Stimulated activated CD4-positive, alpha-beta T cell treated with anti-CD3 and anti-CD28 coated beads, Interleukin-4, amount 100 ng/mL, for 4 hours (primary cell): ENCODE data around the gene DGKZ.
"Not testable (repeated sequence)": the region's sequence is repeated elsewhere in the genome, so short reads cannot be mapped to it uniquely, and the experiment has no call there.

Experiments used
- DNase-seq, 2 experiments: peaks; one replicate each; pipeline ENCODE4 v3.0.0-alpha.2; 2020

Gene DGKZ

DNA sequence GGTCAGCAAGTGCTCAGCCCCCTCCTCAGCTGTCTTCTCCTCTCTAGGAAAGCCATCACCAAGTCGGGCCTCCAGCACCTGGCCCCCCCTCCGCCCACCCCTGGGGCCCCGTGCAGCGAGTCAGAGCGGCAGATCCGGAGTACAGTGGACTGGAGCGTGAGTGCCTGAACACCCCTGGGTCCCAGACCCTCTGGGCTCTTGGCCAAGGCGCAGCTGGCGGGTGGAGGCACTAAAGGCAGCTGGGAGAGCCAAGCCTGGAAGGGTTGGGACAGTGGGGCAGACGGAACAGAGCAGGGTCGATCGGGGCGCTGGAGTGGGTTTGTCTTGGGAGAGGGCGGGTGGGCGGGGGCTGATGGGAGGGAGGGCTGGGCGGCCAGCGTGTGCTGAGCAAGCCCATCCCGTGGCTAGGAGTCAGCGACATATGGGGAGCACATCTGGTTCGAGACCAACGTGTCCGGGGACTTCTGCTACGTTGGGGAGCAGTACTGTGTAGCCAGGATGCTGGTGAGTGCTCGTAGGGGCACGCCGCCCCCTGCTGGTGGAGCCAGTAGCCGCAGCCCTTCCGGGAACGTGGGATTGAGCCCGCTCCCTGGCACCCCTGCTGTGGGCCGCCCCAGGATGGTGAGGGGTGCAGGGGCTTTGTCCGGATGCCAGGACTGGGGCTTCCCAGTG lies 20.1 kb downstream of the DGKZ start:
- peak; percentile 66 to 74 for DNase-seq

DNA sequence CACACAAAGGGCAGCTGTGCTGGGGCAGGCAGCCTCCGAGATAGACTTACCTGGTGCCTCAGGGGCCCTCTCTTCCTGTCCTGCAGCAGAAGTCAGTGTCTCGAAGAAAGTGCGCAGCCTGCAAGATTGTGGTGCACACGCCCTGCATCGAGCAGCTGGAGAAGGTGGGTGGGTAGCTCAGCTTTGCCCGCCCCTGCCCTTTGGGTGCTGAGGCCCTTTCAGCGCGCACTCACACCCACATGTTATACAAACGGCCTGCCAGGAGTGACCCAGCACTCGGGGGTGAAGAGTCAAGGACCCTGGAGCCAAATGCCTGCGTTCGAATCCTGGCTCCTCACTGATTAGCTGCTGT lies 20.6 kb downstream of the DGKZ start:
- DNase-seq, result no peak

DNA sequence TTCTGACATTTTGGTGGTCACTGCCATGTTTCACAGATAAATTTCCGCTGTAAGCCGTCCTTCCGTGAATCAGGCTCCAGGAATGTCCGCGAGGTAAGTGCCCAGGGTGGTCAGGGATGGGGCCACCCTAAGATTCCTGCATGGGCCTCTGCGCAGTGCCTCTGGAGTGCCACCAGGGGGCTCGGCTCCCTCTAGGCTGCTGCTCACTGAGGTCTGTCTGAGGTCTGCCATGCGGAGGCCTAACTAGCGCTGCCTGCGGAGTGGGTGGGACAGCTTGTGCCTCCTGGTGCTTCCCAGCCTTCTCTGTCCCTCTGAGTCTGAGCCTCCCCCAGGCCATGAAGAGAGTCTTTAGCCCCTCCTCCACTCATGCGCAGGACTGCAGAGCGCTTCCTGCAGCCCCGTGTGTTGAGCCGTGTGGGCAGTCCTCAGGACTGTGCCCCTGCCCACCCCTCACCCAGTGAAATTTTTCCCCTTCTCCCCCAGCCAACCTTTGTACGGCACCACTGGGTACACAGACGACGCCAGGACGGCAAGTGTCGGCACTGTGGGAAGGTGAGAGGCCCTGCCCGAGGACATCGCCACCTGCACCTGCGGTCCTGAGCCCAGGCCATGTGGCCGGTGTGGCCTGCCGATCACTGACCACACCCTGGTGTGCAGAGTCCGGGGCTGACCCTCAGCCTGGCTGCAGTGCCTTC lies 22.3 kb downstream of the DGKZ start:
- peak; percentile 47 to 57 for DNase-seq

DNA sequence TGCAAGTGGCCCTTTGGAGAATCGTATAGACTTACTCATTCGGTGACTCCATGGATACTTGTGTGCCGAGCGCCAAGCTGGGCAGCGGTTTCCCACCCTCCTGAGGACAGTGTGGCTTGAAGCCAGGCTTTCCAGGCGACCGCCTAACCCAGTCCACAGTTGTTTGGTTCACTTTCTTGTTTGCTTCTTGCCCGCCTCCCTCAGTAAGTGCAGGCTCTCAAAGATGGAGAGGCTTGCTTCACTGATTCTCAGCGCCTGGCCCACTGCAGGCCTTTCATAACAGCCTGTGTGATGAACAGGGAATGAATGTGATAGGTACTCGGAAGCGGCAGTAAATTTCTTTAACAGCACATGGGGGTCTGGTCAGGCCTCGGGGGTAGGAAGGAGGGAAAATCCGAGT lies 23.0 kb downstream of the DGKZ start:
- DNase-seq, result no peak

DNA sequence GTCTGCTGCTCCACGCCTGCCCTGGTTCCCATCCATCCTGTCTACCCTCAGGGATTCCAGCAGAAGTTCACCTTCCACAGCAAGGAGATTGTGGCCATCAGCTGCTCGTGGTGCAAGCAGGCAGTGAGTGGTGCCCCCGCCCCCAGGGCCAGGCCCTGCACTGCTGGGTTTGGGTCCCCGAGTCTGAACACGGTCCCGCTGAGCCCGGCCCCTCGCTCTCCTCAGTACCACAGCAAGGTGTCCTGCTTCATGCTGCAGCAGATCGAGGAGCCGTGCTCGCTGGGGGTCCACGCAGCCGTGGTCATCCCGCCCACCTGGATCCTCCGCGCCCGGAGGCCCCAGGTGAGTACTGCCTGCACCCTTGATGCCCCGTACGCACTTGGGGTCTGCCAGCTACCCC lies 24.0 kb downstream of the DGKZ start:
- DNase-seq, result not testable (repeated sequence)

DNA sequence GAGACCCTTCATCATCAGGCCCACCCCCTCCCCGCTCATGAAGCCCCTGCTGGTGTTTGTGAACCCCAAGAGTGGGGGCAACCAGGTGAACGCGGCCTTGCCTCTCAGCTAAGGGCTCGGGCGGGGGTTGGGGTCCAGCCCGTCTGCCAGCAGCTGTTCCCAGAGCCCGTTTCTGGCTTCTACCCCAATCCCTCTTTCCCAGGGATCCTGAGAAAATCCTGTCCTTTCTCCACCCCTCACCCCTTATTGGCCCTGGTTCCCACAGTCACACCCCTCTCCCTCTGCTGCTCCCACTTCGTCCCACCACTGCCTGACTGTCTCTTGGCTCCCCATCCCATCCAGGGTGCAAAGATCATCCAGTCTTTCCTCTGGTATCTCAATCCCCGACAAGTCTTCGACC lies 24.8 kb downstream of the DGKZ start:
- DNase-seq, result no peak

DNA sequence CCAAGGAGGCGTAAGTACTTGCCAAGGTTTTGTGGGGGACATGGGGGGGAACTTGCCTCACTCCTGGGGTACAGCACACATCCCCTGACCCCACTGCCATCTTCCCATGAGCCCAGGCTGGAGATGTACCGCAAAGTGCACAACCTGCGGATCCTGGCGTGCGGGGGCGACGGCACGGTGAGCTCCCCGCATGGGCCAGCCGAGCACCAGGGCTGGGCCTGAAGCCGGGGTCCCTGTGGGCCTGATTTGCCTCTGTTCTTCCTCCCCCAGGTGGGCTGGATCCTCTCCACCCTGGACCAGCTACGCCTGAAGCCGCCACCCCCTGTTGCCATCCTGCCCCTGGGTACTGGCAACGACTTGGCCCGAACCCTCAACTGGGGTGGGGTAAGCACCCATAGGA lies 25.2 kb downstream of the DGKZ start:
- not testable (repeated sequence) for DNase-seq

DNA sequence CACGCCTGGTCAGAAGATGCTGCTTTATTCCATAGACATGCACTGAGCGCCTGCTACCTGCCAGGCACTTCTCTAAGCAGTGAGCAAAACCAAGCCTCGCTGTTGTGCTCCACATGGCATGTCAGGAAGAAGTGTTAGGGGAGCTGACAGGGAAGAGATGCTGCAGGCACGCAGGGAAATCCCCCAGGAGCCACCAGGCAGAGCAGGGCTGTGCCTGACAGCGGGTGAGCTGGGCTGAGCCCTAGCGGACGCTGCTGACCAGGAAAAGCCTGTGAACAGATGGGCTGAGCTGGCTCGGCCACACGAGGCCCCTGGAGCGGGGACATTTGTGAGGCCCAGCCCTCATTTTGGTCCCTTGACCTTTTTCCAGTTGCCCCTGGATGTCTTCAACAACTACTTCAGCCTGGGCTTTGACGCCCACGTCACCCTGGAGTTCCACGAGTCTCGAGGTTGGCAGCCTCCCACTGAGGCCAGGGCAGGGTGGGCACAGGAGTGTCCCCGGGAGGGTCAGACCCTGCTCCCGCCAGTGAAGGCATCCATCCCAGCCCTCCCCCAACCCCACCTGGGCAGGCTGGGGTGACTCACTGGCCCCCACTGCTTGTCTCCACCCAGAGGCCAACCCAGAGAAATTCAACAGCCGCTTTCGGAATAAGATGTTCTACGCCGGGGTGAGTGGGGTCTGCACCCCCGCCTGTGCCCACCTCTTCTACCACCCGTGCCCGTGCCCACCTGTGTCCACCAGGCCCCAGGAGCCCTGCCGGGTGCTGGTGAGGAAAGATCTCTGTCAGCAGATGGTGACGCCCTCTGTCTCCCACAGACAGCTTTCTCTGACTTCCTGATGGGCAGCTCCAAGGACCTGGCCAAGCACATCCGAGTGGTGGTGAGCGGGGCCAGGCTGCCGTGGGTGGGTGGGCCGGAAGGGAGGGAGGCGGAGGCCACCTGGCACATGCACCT lies 26.8 kb downstream of the DGKZ start:
- DNase-seq, result no peak

DNA sequence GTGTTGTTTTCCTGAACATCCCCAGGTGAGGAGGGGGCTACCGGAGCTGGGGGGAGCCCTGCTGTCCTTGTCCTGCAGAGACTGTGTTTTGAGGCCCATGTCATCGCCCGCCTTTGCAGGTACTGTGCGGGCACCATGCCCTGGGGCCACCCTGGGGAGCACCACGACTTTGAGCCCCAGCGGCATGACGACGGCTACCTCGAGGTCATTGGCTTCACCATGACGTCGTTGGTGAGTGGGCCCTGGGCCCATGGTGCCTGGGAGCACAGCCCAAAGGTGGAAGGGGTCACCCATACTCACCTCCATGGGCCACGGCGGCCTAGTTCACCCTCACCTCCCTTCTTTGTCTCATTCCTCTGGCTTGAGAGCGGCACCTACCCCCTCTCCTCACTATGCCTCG lies 27.6 kb downstream of the DGKZ start:
- no peak for DNase-seq

DNA sequence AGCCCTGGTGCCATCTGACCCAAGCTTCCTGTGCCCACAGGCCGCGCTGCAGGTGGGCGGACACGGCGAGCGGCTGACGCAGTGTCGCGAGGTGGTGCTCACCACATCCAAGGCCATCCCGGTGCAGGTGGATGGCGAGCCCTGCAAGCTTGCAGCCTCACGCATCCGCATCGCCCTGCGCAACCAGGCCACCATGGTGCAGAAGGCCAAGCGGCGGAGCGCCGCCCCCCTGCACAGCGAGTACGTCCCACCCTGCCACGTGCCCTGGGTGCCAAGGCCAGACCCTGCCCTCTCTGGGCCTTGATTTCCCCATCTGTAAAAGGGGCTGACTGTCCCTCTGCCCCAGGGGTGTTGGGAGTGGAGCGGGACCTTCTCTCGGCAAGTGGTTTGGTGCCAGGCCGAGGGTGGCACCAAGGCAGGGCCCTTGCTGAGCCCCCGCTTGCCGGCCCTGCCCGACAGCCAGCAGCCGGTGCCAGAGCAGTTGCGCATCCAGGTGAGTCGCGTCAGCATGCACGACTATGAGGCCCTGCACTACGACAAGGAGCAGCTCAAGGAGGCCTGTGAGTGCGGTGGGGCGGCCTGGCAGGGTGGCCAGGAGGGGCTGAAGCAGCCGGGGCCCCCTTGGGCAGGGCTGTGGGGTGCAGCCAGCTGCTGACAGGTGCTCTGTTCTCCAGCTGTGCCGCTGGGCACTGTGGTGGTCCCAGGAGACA lies 28.3 kb downstream of the DGKZ start:
- DNase-seq, result no peak

DNA sequence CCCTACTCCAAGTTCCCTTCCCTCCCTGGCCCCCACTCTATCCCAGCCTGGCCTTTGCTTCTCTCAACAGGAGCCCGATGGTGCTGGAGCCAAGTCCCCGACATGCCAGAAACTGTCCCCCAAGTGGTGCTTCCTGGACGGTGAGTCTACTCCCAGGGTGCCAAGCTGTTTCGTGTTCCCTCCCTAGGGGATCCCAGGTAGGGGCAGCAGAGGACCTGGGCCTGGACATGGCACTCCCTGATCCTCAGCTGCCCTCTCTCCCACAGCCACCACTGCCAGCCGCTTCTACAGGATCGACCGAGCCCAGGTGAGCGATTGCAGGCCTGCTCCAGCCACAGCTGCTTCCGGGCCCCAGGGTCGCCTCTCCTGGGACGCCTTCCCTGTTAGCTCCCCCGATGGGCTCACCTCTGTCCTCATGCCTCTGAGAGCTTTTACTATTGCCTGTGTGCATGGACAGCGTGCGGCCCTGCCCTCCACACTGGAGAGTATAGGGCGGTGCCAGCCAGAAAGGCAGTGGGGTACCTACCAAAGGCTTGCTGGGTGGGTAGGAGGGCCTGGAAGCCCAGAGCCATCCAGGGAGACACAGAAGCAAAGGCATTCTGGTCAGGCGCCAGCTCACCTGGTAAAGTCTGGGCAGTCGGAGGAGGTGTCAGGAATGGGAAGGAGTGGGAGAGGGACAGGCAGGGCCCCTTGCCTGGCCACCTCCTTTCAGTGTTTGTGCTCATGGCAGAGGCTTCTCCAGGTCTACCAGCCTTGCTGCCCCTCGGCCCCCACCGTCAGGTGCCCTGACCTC lies 29.2 kb downstream of the DGKZ start:
- no peak for DNase-seq

DNA sequence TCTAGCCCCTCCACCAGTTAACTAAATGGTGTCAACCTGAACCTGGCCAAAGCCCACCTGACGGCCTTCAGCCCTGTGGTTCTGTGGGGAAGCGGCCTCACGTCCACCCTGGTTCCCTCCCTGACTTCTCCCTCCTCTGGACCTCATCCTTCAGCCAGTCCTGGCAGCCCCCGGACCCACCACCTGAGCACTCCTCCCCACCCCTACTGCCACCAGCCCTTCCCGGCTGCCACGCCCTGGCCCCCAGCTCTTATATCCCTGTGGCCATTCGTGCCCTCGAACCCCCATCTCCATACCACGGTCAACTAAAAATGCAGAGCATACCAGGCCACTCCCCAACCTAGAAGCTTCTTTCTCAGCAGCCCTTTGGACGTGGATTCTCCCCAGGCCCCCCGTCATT lies 30.0 kb downstream of the DGKZ start:
- DNase-seq, result no peak

DNA sequence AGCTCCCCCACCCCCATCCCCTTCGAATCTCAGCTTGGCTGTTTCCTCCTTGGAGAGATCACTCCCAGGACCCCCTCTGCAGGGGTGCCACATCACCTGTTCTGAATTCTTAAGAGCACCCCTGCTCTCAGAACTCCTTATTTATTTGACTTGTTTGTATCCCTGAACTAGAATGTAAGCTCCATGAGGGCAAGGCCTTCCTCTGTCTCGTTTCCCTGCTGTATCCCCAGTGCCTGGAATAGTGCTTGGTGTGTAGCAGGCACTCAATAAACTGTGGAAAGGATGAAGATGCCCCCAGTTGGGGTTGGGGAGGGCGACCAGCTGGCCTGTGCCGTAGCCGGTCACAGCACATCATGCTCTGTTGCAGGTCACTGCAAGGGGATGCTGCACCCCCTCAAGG lies 30.6 kb downstream of the DGKZ start:
- DNase-seq, result no peak

DNA sequence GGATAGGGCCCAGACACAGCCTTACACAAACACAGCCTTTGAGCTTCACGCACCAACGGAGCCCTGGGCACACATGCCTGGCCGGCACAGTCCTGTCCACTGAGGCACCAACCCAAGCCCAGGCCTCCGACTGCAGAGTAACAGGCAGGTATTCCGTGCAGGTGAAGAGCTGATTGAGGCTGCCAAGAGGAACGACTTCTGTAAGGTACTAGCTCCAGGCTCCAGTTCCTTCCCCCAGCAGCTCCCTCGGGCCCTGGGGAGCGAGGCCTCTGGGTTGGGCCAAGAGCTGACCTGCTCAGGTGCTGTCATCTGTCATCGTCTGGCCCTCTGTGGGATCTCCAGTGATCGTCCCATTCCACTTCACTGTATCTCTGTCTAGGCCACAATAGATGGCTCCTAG lies 31.0 kb downstream of the DGKZ start:
- no peak for DNase-seq

DNA sequence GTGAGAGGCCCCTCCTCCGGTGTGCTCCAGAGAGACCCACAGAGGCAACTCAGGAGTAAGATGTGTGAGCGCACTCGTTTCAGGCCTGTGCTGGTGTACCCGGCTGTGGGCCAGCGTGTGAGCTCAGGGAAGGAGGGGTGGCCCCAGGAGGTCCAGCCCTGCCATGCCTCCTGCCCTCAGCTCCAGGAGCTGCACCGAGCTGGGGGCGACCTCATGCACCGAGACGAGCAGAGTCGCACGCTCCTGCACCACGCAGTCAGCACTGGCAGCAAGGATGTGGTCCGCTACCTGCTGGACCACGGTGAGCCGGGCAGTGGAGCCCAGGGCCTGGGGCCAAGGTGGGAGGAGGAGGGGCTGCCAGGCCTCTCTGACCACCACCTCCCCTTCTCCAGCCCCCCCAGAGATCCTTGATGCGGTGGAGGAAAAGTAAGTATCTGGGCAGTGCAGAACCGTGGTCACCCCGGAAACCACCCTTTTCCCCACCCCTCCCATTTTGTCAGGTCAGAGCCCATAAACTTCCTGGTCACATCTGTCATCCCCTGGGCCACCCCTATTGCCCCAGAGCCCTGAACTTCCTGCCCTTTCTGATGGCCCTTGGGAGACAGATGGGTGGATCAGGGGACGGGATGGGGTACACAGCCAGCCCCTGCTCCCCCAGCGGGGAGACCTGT lies 31.7 kb downstream of the DGKZ start:
- DNase-seq, result no peak

DNA sequence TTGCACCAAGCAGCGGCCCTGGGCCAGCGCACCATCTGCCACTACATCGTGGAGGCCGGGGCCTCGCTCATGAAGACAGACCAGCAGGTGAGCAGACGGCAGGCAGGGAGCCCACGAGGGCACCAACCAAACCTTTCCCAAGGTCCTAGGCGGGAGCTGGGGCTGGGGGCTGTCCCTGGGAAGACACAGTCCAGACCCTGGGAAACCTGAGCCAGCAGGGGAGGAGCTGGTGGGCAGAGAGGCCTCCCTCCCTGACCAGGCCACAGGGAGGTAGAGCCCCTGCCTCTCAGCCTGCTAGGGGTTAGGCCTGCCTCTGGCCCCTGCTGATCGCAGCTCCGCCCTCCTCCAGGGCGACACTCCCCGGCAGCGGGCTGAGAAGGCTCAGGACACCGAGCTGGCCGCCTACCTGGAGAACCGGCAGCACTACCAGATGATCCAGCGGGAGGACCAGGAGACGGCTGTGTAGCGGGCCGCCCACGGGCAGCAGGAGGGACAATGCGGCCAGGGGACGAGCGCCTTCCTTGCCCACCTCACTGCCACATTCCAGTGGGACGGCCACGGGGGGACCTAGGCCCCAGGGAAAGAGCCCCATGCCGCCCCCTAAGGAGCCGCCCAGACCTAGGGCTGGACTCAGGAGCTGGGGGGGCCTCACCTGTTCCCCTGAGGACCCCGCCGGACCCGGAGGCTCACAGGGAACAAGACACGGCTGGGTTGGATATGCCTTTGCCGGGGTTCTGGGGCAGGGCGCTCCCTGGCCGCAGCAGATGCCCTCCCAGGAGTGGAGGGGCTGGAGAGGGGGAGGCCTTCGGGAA lies 32.4 kb downstream of the DGKZ start:
- not testable (repeated sequence) for DNase-seq

DNA sequence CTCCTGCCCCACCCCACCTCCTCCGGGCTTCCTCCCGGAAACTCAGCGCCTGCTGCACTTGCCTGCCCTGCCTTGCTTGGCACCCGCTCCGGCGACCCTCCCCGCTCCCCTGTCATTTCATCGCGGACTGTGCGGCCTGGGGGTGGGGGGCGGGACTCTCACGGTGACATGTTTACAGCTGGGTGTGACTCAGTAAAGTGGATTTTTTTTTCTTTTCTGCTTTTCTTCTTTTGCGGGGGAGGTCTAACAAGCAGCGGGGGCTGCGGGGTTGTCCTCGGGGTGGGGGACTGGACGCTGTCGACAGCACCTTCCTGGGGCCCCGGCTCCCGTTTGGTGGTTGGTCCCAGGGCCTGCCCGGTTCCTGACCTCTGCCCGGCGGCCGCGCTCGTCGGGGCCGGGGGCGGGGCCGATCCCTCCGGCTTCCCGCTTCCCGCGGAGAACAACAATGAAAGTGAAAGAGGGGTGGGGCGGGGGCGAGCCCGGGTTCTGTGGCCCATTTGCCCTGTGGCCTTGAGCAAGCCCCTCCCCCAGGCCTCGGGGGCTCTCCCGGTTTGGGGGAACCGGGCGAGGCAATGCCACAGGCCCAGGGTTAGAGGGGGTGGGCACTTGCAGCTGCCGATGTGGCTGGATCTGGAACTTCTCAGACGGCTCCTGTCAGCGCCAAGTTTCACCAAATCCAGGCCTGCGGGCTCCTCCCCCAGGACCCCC lies 33.2 kb downstream of the DGKZ start:
- peak; percentile 61 to 65 for DNase-seq

DNA sequence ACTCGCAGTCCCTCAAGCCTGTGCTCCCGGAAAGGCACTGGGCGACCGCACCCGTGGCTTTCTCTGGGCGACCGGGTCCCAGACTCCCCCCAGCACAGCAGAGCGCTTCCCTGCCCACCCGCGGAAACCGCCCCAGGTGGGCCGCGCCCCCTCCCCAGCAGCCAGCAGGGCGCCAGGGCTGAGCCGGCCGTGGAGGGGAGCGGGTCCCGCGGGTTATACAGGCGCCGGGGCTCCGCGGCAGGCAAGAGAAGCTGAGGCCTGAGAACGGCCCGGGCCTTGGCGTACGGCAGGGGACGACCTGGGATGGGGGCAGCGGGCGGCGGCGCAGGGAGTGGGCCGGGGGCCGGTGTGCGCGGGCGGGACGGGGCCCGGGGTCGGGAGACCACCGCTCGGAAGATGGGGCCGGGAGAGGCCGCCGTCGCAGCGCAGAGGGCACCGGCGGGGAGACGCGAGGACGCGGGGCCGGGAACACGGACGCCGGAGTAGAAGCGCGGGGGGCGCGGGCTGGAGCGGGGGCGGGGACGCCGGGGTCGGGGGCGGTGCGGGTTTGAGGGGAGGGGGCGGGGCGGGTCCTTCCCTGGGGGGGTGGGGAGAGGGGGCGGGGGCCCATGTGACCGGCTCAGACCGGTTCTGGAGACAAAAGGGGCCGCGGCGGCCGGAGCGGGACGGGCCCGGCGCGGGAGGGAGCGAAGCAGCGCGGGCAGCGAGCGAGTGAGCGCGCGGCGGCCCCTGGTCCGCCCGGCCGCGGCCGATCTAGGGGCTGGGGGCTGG lies 34.0 kb downstream of the DGKZ start, which contains the start of gene MDK:
MDK (plus strand) TSS at position 622 of the 771 bp plus-strand sequence. CDS start 389 bp downstream, outside the sequence.
- DNase-seq, result no peak
